ENCODE results near the gene SMYD3. TPM values are rescaled to one million over a fixed set of nuclear protein-coding genes. Genes with fewer than 3 reads are reported as not detected.

Gene SMYD3
- total RNA-seq, 1 experiment from 2014 or later = 25.5 TPM

- H3K4me1 ChIP-seq (ENCODE audit: insufficient read depth, low read length) = no peaks in the 10 kb centered on the region; the same call in 1 of the 2 replicates
- H3K23ac ChIP-seq (ENCODE audit: insufficient read length, low read depth, low read length) = no peak overlapping the region
- no peak overlapping the region for H2BK120ac ChIP-seq (ENCODE audit: low read depth, low read length, poor library complexity, severe bottlenecking)
- no peak overlapping the region for H3K4me2 ChIP-seq (ENCODE audit: insufficient read depth, insufficient read length, low read length)
- H2BK15ac ChIP-seq (ENCODE audit: low read depth, low read length) = no peak overlapping the region
- no peaks in the 10 kb centered on the region for H3K79me2 ChIP-seq (ENCODE audit: insufficient read depth, low read length)
- H3K18ac ChIP-seq (ENCODE audit: insufficient read length, low read depth, low read length) = no peak overlapping the region
- H2BK20ac ChIP-seq (ENCODE audit: low read depth, low read length, poor library complexity, severe bottlenecking) = no peak overlapping the region
- no peaks in the 10 kb centered on the region for H3K9me3 ChIP-seq (ENCODE audit: control insufficient read depth, low read depth, low read length)
- H2AFZ ChIP-seq (ENCODE audit: low read length) = no peak overlapping the region
- no peaks in the 10 kb centered on the region for H3K9me3 Mint-ChIP-seq
- no peak overlapping the region for H3K4me3 Mint-ChIP-seq
- H3K79me1 ChIP-seq (ENCODE audit: insufficient read depth, low read depth, low read length, poor library complexity, severe bottlenecking) = no peaks in the 10 kb centered on the region
- H3K23me2 ChIP-seq (ENCODE audit: insufficient read length, low read depth, low read length, poor library complexity, severe bottlenecking) = no peaks in the 10 kb centered on the region
- no peak overlapping the region for H2BK12ac ChIP-seq (ENCODE audit: insufficient read length, low read depth, low read length)
- H3K27me3 ChIP-seq (ENCODE audit: insufficient read depth, low read length) = no peaks in the 10 kb centered on the region
- peaks cover 6 to 8% of the 10 kb centered on the region in 2 experiments; a peak in 3 of 4 replicates for H3K4me1 Mint-ChIP-seq
- WGBS (ENCODE audit: extremely low coverage, insufficient read length, low lambda C conversion rate) = no CpG with 5 or more reads among the region's 3 CpGs
- no peak overlapping the region for H4K91ac ChIP-seq (ENCODE audit: insufficient read length, low read depth, low read length)
- no peak overlapping the region for H2BK5ac ChIP-seq (ENCODE audit: insufficient read length, low read length)
- H4K5ac ChIP-seq (ENCODE audit: insufficient read length, low read depth, low read length) = no peak overlapping the region
- H3K4ac ChIP-seq (ENCODE audit: low read depth, low read length) = no peak overlapping the region
- no peak overlapping the region for H3K9ac ChIP-seq (ENCODE audit: extremely low read depth, insufficient read length, low read length)
- no peak overlapping the region for H3K14ac ChIP-seq (ENCODE audit: insufficient read depth, low read length)
- no peaks in the 10 kb centered on the region for H4K20me1 ChIP-seq (ENCODE audit: control insufficient read depth, insufficient read depth, insufficient read length)
- no peaks in the 10 kb centered on the region for H3K36me3 Mint-ChIP-seq (ENCODE audit: insufficient read depth in 1 of 3, low read depth in 3 of 3)
- no peak overlapping the region for H2AK5ac ChIP-seq (ENCODE audit: insufficient read length, low read length)
- H3K27me3 Mint-ChIP-seq (ENCODE audit: low read depth) = no peaks in the 10 kb centered on the region
- no peak overlapping the region for H4K8ac ChIP-seq (replicated peaks; ENCODE audit: insufficient read length, low read depth, low read length)
- H3K56ac ChIP-seq (ENCODE audit: insufficient read length, low read depth, low read length) = no peak overlapping the region
- H3K27ac Mint-ChIP-seq = peak overlapping the region in 1 of 3 experiments; percentile 67; a peak in 2 of 7 replicates
- H3K27ac ChIP-seq (ENCODE audit: insufficient read length, low read depth, low read length) = no peak overlapping the region
- TF ChIP-seq CTCF (conservative IDR thresholded peaks at IDR 0.05) = no peak
- H3T11ph ChIP-seq (ENCODE audit: low read length) = no peak overlapping the region
- no peak for DNase-seq
These were observed 124.4 kb downstream of the SMYD3 start for GRCh38 chr1:246382589-246383238.

Measured in H9 (cell line).